HepG2 (cell line): Measurements from ENCODE around the gene GRIP2.

Source experiments
- ATF1 ChIP-seq: IDR thresholded peaks from 2 replicates; pipeline ENCODE4 v1.6.1; 2016; ENCODE audit warnings: mild to moderate bottlenecking, control low read depth
- CTCF ChIP-seq: sonication (generic); formaldehyde crosslinking; IDR thresholded peaks from 2 replicates; pipeline ENCODE4 v1.5.0; 2020; ENCODE audit warnings: mild to moderate bottlenecking, missing genetic modification reagents, moderate library complexity
- HBP1 ChIP-seq: IDR thresholded peaks from 2 replicates; pipeline ENCODE4 v1.6.1; 2016; ENCODE audit warnings: low read depth, control low read depth
- KLF9 ChIP-seq: IDR thresholded peaks from 2 replicates; pipeline ENCODE4 v1.6.1; 2016; ENCODE audit warnings: low read depth
- MAZ ChIP-seq, 2 experiments: sonication (generic) in 1 of 2; formaldehyde crosslinking in 1 of 2; IDR thresholded peaks; 2 replicates each; pipeline versions ENCODE4 v1.5.0 to v1.6.1; 2012 to 2020; ENCODE audit warnings: low read depth in 2 of 2, mild to moderate bottlenecking in 2 of 2, borderline replicate concordance in 1 of 2, improper control_type of control experiment in 1 of 2, low read length in 1 of 2, missing genetic modification reagents in 1 of 2, moderate library complexity in 1 of 2
- SKI ChIP-seq: fragments of 450-650 bp; IDR thresholded peaks from one replicate; pipeline ENCODE4 v1.6.1; 2018; ENCODE audit warnings: mild to moderate bottlenecking; ENCODE audit not compliant: partially characterized antibody
- YY1 ChIP-seq: IDR thresholded peaks from 2 replicates; pipeline ENCODE4 v1.6.1; 2011; ENCODE audit warnings: low read length, low read depth, moderate library complexity, mild to moderate bottlenecking; ENCODE audit not compliant: insufficient read depth, insufficient replicate concordance
- ZBTB8A ChIP-seq: sonication (generic); formaldehyde crosslinking; IDR thresholded peaks from 2 replicates; pipeline ENCODE4 v1.4.0; 2020; ENCODE audit warnings: mild to moderate bottlenecking, low read depth, missing genetic modification reagents, borderline replicate concordance
- ZKSCAN8 ChIP-seq: IDR thresholded peaks from 2 replicates; pipeline ENCODE4 v1.6.1; 2016; ENCODE audit warnings: borderline replicate concordance, missing genetic modification reagents, missing compliant biosample characterization
- TF ChIP-seq, protein P1 (sequence below): sonication (generic); formaldehyde crosslinking; IDR thresholded peaks from 2 replicates; pipeline ENCODE4 v1.4.0; 2020; ENCODE audit warnings: missing genetic modification reagents
- TF ChIP-seq, protein P2 (sequence below): sonication (generic); formaldehyde crosslinking; IDR thresholded peaks from 2 replicates; pipeline ENCODE4 v1.4.0; 2020; ENCODE audit warnings: low read depth, mild to moderate bottlenecking, missing genetic modification reagents

DNA sequence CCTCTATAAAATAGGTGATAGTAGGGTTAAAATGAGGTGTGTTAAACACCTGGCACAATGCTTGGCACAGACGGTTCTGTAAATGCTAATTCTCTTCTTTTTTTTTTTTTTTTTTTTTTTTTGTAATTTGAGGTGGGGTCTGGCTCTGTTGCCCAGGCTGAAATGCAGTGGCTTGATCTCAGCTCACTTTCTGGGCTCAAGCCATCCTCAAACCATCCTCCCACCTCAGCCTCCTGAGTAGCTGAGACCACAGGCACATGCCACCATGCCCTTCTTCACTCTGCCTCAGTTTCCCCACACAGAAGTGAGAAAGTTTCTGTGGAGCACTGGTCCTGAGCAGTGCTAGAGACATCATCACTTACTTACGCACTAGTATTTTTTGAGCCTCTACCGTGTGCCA is 80.4 kb downstream of the GRIP2 start:
- no peak for TF ChIP-seq ZKSCAN8 (CRISPR knock-in tag)
- TF ChIP-seq KLF9 (CRISPR knock-in tag) = no peak
- no peak for TF ChIP-seq YY1
- no peak for TF ChIP-seq MAZ (IDR thresholded peaks at IDR 0.05; ENCODE audit: borderline replicate concordance, low read depth, low read length)
- no peak for TF ChIP-seq MAZ (CRISPR knock-in tag; IDR thresholded peaks at IDR 0.05; ENCODE audit: low read depth)
- TF ChIP-seq ZBTB8A = no peak
- no peak for TF ChIP-seq SKI
- TF ChIP-seq HBP1 = no peak
- TF ChIP-seq, protein P1, sequence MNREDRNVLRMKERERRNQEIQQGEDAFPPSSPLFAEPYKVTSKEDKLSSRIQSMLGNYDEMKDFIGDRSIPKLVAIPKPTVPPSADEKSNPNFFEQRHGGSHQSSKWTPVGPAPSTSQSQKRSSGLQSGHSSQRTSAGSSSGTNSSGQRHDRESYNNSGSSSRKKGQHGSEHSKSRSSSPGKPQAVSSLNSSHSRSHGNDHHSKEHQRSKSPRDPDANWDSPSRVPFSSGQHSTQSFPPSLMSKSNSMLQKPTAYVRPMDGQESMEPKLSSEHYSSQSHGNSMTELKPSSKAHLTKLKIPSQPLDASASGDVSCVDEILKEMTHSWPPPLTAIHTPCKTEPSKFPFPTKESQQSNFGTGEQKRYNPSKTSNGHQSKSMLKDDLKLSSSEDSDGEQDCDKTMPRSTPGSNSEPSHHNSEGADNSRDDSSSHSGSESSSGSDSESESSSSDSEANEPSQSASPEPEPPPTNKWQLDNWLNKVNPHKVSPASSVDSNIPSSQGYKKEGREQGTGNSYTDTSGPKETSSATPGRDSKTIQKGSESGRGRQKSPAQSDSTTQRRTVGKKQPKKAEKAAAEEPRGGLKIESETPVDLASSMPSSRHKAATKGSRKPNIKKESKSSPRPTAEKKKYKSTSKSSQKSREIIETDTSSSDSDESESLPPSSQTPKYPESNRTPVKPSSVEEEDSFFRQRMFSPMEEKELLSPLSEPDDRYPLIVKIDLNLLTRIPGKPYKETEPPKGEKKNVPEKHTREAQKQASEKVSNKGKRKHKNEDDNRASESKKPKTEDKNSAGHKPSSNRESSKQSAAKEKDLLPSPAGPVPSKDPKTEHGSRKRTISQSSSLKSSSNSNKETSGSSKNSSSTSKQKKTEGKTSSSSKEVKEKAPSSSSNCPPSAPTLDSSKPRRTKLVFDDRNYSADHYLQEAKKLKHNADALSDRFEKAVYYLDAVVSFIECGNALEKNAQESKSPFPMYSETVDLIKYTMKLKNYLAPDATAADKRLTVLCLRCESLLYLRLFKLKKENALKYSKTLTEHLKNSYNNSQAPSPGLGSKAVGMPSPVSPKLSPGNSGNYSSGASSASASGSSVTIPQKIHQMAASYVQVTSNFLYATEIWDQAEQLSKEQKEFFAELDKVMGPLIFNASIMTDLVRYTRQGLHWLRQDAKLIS = no peak
- TF ChIP-seq CTCF (CRISPR knock-in tag) = no peak
- TF ChIP-seq, protein P2, sequence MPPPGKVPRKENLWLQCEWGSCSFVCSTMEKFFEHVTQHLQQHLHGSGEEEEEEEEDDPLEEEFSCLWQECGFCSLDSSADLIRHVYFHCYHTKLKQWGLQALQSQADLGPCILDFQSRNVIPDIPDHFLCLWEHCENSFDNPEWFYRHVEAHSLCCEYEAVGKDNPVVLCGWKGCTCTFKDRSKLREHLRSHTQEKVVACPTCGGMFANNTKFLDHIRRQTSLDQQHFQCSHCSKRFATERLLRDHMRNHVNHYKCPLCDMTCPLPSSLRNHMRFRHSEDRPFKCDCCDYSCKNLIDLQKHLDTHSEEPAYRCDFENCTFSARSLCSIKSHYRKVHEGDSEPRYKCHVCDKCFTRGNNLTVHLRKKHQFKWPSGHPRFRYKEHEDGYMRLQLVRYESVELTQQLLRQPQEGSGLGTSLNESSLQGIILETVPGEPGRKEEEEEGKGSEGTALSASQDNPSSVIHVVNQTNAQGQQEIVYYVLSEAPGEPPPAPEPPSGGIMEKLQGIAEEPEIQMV (CRISPR knock-in tag) = no peak
- no peak for TF ChIP-seq ATF1 (CRISPR knock-in tag)
